Panc1 (cell line): ENCODE data around the gene PBXIP1. TPM values are rescaled to one million over a fixed set of nuclear protein-coding genes. Genes with fewer than 3 reads are reported as not detected.

ENCODE experiments used
- ATAC-seq: fragments of 200-7000 bp; cut with Tn5 transposase; 2 replicates; pipeline ENCODE4 v1.9.1; 2020; ENCODE audit warnings: mild to moderate bottlenecking, moderate library complexity
- BruUV-seq: library from RNA; stranded (reverse); fragments of 400-500 nt; replicated peaks from 2 replicates; lab custom pipeline; 2021; lab: Mats Ljungman, UMichigan
- CTCF ChIA-PET: fragments of 300-600 bp; sonication (Branson Sonifier 250); formaldehyde crosslinking; loops from one replicate; lab custom pipeline; 2022; ENCODE audit warnings: antibody characterized with exemption; lab: Charles Lee
- POLR2A ChIA-PET: fragments of 300-600 bp; sonication (Branson Sonifier 250); formaldehyde crosslinking; loops from one replicate; lab custom pipeline; 2022; ENCODE audit warnings: antibody characterized with exemption; lab: Charles Lee
- DNase-seq: peaks from one replicate; pipeline ENCODE4 v3.0.0-alpha.2; 2010; ENCODE audit warnings: low read depth, low spot score
- H3K27ac ChIP-seq: 2 replicates; pipeline ENCODE4 v1.5.1; 2011; ENCODE audit warnings: mild to moderate bottlenecking, low read length, inconsistent platforms
- H3K27me3 ChIP-seq: fragments of 200-500 bp; sonication (Bioruptor generic); 2 replicates; pipeline ENCODE4 v1.6.0; 2014; ENCODE audit warnings: low read length, inconsistent platforms; ENCODE audit not compliant: control insufficient read depth, insufficient read depth
- H3K36me3 ChIP-seq: fragments of 200-500 bp; sonication (Bioruptor generic); 2 replicates; pipeline ENCODE4 v1.5.1; 2014; ENCODE audit warnings: inconsistent platforms, mild to moderate bottlenecking, low read length, moderate library complexity; ENCODE audit not compliant: control insufficient read depth, insufficient read depth
- H3K4me1 ChIP-seq: 2 replicates; pipeline ENCODE4 v1.5.1; 2011; ENCODE audit warnings: inconsistent platforms, mild to moderate bottlenecking, low read length, moderate library complexity; ENCODE audit not compliant: control insufficient read depth, insufficient read depth
- H3K4me3 ChIP-seq, 2 experiments: 2 replicates each; pipeline ENCODE4 v1.5.1; 2011 to 2012; ENCODE audit warnings: low read depth in 2 of 2, low read length in 2 of 2, mild to moderate bottlenecking in 2 of 2, inconsistent platforms in 1 of 2, moderate library complexity in 1 of 2
- H3K9me3 ChIP-seq: fragments of 200-500 bp; sonication (Bioruptor generic); 2 replicates; pipeline ENCODE4 v1.5.1; 2014; ENCODE audit warnings: low read depth, mild to moderate bottlenecking, inconsistent platforms, low read length, moderate library complexity; ENCODE audit not compliant: control insufficient read depth, insufficient read depth
- CTCF ChIP-seq: fragments of 450-650 bp; IDR thresholded peaks from 2 replicates; pipeline ENCODE4 v1.5.1; 2017; ENCODE audit warnings: mild to moderate bottlenecking
- POLR2AphosphoS5 ChIP-seq: IDR thresholded peaks from 2 replicates; pipeline ENCODE4 v1.6.1; 2012; ENCODE audit warnings: mild to moderate bottlenecking, low read depth, low read length, moderate library complexity
- REST ChIP-seq, 2 experiments: IDR thresholded peaks; 2 replicates each; pipeline ENCODE4 v1.6.1; 2011 to 2012; ENCODE audit warnings: low read depth in 2 of 2, control low read depth in 1 of 2, low read length in 1 of 2, mild to moderate bottlenecking in 1 of 2, moderate library complexity in 1 of 2; ENCODE audit not compliant: insufficient read depth in 1 of 2
- SIN3A ChIP-seq: IDR thresholded peaks from 2 replicates; pipeline ENCODE4 v1.6.1; 2012; ENCODE audit warnings: low read depth, mild to moderate bottlenecking, low read length, moderate library complexity, borderline replicate concordance; ENCODE audit not compliant: insufficient read depth
- TCF7L2 ChIP-seq: IDR thresholded peaks from 2 replicates; pipeline ENCODE4 v1.6.1; 2011; ENCODE audit warnings: mild to moderate bottlenecking, low read depth, low read length, inconsistent platforms
- in situ Hi-C: cut with HindIII; loops from 2 replicates; pipeline ENCODE4 v1.10.0; 2016; ENCODE audit warnings: low sequenced_read_pairs, low pct_unique_long_range_greater_than_20kb
- intact Hi-C: fragments of 100-400 bp; cut with micrococcal nuclease; formaldehyde crosslinking; loops from one replicate; pipeline ENCODE4 v1.10.0; 2022; ENCODE audit not compliant: unreplicated experiment
- total RNA-seq: library from RNA; stranded (reverse); gene quantifications from one replicate; pipeline ENCODE4 v1.2.1, GENCODE V29; 2021; ENCODE audit not compliant: unreplicated experiment

Gene PBXIP1
- total RNA-seq, 1 experiment from 2014 or later = 40.7 TPM

DNA sequence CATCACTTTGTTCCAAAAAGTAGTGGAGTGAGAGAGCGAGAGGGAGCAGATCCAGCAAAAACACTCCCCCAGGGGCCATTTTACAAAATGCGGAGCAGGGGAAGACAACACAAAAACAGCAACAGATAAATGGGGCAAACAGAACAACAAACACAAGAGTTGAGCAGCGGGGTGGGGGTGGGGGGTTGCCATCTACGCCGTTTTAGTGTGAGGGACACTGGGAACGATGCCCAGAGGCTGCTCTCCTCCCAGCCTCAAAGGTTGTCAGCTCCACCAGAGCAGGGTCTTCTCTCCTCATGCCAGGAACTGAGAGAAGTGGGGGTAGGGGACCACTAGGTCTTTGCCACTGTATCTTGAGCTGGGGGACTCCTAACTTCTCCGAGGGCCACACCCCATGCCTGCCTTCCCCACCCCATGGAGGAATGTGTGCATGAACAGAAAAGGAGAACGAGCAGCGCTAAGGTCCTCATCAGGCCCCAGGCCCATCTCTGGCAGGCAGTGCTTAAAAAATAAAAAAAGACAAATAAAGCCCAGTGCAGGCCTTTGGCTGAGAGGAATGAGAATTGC lies 1.3 kb upstream of the PBXIP1 start:
- Histone ChIP-seq H3K9me3 (no peaks in the 10 kb centered on the region), H3K4me1 (peaks cover 32% of the 10 kb centered on the region), H3K27ac (peak overlapping the region; percentile 83), H3K36me3 (peaks cover 3% of the 10 kb centered on the region; the same call in 1 of the 2 replicates), H3K27me3 (no peaks in the 10 kb centered on the region), H3K4me3 (peak overlapping the region in 1 of 2 experiments; percentile 93; a peak in 2 of 4 replicates)
- ATAC-seq = no peak
- DNase-seq = no peak
- ChIA-PET CTCF (no interaction called here), POLR2A (no interaction called here)
- intact Hi-C loops (loop anchor here (2.0 to 10.0 kb wide), 2 partner anchors 104 to 392 kb away; partner anchors contain the start of gene CHRNB2), in situ Hi-C loops (no loop called here)
- TSS peak; percentile 31 for BruUV-seq
- TF ChIP-seq CTCF (no peak), POLR2AphosphoS5 (no peak), REST (IDR thresholded peaks at IDR 0.05; ENCODE audit: insufficient read depth in 1 of 2, low read depth in 2 of 2, low read length in 1 of 2) (no peak), TCF7L2 (no peak), SIN3A (no peak)

DNA sequence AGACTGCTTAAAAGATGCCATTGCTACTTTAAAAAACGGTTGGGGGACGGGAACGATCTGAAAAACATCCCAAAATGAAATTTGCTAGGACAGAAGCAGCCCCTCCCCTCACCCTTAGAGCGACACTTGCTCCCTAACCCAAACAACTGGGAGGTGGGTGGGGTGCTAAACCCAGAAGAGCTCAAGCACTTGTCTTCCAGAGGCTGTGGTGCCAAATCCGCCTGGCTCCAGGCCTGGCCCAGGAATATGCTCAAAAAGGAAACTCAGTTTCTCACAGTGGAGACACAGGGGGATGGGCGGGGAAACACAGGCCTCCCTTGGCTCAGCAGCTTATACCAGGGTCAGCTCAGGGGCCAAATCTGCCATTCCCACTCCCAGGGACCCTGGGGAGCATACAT lies 644 bp upstream of the PBXIP1 start:
- Histone ChIP-seq H3K27ac (peak overlapping the region; percentile 83), H3K27me3 (no peaks in the 10 kb centered on the region), H3K36me3 (peaks cover 3% of the 10 kb centered on the region; the same call in 1 of the 2 replicates), H3K4me3 (peak overlapping the region; percentile 78 to 93), H3K4me1 (peaks cover 32% of the 10 kb centered on the region), H3K9me3 (no peaks in the 10 kb centered on the region)
- DNase-seq (no peak), ATAC-seq (peak; percentile 7; the same call in 1 of the 2 replicates)
- CTCF ChIA-PET = no interaction called here
- intact Hi-C loops (loop anchor here (2.0 to 10.0 kb wide), 2 partner anchors 104 to 392 kb away; partner anchors contain the start of gene CHRNB2), in situ Hi-C loops (no loop called here)
- no peak for TF ChIP-seq REST (IDR thresholded peaks at IDR 0.05; ENCODE audit: insufficient read depth in 1 of 2, low read depth in 2 of 2, low read length in 1 of 2)
- peak; percentile 47; the same call in 1 of the 2 replicates for TF ChIP-seq POLR2AphosphoS5
- 0 out of 2 replicates have a peak, but pooled peaks have one; percentile 21 for TF ChIP-seq SIN3A
- TF ChIP-seq TCF7L2 = no peak
- no peak for TF ChIP-seq CTCF
- BruUV-seq = no TSS peak
- POLR2A ChIA-PET = interaction anchor here (0.6 to 1.1 kb wide), 2 partner anchors 17 to 201 kb away, joined by 3 to 6 read pairs; no protein-coding TSS in a partner anchor
